Activated T-cell treated with anti-CD3 and anti-CD28 coated beads, Interleukin-2, amount 50 U/mL, for 4 hours (primary cell): ENCODE measurements around the gene NEAT1. TPM values are rescaled to one million over a fixed set of nuclear protein-coding genes. Genes with fewer than 3 reads are reported as not detected.

Experiments used
- ATAC-seq, 2 donors: fragments of 200-7000 bp; cut with Tn5 transposase; one replicate each; pipeline ENCODE4 v1.10.0; 2021
- DNase-seq: peaks from one replicate; pipeline ENCODE4 v3.0.0-alpha.2; 2020
- H3K27me3 Mint-ChIP-seq: one replicate; pipeline ENCODE4 v1.8.0; 2021; ENCODE audit warnings: low read depth, mixed read lengths
- H3K36me3 Mint-ChIP-seq: one replicate; pipeline ENCODE4 v1.8.0; 2022; ENCODE audit warnings: mixed read lengths; ENCODE audit not compliant: insufficient read depth
- H3K4me1 Mint-ChIP-seq: one replicate; pipeline ENCODE4 v1.8.0; 2021; ENCODE audit warnings: low read depth, mixed read lengths
- H3K4me3 Mint-ChIP-seq: one replicate; pipeline ENCODE4 v1.8.0; 2021; ENCODE audit warnings: mild to moderate bottlenecking, moderate library complexity, mixed read lengths
- H3K9me3 Mint-ChIP-seq: one replicate; pipeline ENCODE4 v1.8.0; 2021; ENCODE audit warnings: mixed read lengths
- total RNA-seq, 3 donors: library from RNA; stranded (reverse); gene quantifications; one replicate each; pipeline ENCODE4 v1.2.1, GENCODE V29; 2021

The NEAT1 gene
- total RNA-seq, 3 donors from 2014 or later = 95.5 to 136 (median 123) TPM

- Mint-ChIP-seq H3K36me3 (no peaks in the 10 kb centered on the region), H3K9me3 (no peaks in the 10 kb centered on the region), H3K27me3 (no peaks in the 10 kb centered on the region), H3K4me1 (peaks cover 39% of the 10 kb centered on the region), H3K4me3 (no peak overlapping the region)
- ATAC-seq (no peak), DNase-seq (no peak)
Measured at GRCh38 chr11:65489706-65490320, 67.2 kb downstream of the NEAT1 start.

GRCh38 chr11:65491163-65491465 lies 68.5 kb downstream of the NEAT1 start:
- no peaks in the 10 kb centered on the region for H3K9me3 Mint-ChIP-seq
- no peak for DNase-seq
- H3K27me3 Mint-ChIP-seq = no peaks in the 10 kb centered on the region
- no peaks in the 10 kb centered on the region for H3K36me3 Mint-ChIP-seq
- H3K4me3 Mint-ChIP-seq = no peak overlapping the region
- peaks cover 43% of the 10 kb centered on the region for H3K4me1 Mint-ChIP-seq
- no peak for ATAC-seq

- Mint-ChIP-seq H3K9me3 (no peaks in the 10 kb centered on the region), H3K4me1 (peaks cover 50% of the 10 kb centered on the region), H3K27me3 (no peaks in the 10 kb centered on the region), H3K36me3 (no peaks in the 10 kb centered on the region), H3K4me3 (no peak overlapping the region)
- ATAC-seq (no peak), DNase-seq (no peak)
Measured at GRCh38 chr11:65491614-65492386, 69.2 kb downstream of the NEAT1 start.

GRCh38 chr11:65492387-65492636 lies 69.7 kb downstream of the NEAT1 start:
- Mint-ChIP-seq H3K36me3 (no peaks in the 10 kb centered on the region), H3K27me3 (no peaks in the 10 kb centered on the region), H3K4me3 (no peak overlapping the region), H3K9me3 (no peaks in the 10 kb centered on the region), H3K4me1 (peaks cover 53% of the 10 kb centered on the region)
- no peak for DNase-seq
- no peak for ATAC-seq

- Mint-ChIP-seq H3K9me3 (no peaks in the 10 kb centered on the region), H3K27me3 (no peaks in the 10 kb centered on the region), H3K4me3 (peak overlapping the region; percentile 52), H3K4me1 (peaks cover 49% of the 10 kb centered on the region), H3K36me3 (no peaks in the 10 kb centered on the region)
- peak; percentile 14 to 31 for ATAC-seq
- no peak for DNase-seq
Measured at GRCh38 chr11:65492637-65493366, 70.2 kb downstream of the NEAT1 start.

GRCh38 chr11:65493367-65494176 lies 71.0 kb downstream of the NEAT1 start:
- H3K9me3 Mint-ChIP-seq = no peaks in the 10 kb centered on the region
- no peak for DNase-seq

More at GRCh38 chr11:65493367-65494176, 71.0 kb downstream of the NEAT1 start:
- Mint-ChIP-seq H3K36me3 (no peaks in the 10 kb centered on the region), H3K4me3 (peak overlapping the region; percentile 52), H3K27me3 (no peaks in the 10 kb centered on the region), H3K4me1 (peaks cover 45% of the 10 kb centered on the region)
- ATAC-seq = no peak

Other genes starting within 250 kb of the NEAT1 start
- 10 to 100 TPM; 65.5 to 86.2 (median 81.9) TPM for gene CAPN1, start 240.9 kb upstream of the NEAT1 start, total RNA-seq
- gene POLA2, start 160.8 kb upstream of the NEAT1 start, total RNA-seq = 10 to 100 TPM; 49.2 to 64.7 (median 57.6) TPM
- gene CDC42EP2, start 107.9 kb upstream of the NEAT1 start, total RNA-seq = 1 to 10 TPM; 1.3 to 1.9 (median 1.6) TPM
- gene DPF2, start 88.9 kb upstream of the NEAT1 start, total RNA-seq = 10 to 100 TPM; 56.7 to 59.1 (median 58.0) TPM
- under 1 TPM; 0.46 to 0.66 (median 0.50) TPM for gene TIGD3, start 68.0 kb upstream of the NEAT1 start, total RNA-seq
- gene SLC25A45, start 40.2 kb upstream of the NEAT1 start, total RNA-seq = 10 to 100 TPM in 1 of 3 donors, 1 to 10 TPM in 2; 7.0 to 11.1 (median 9.5) TPM
- 10 to 100 TPM; 43.0 to 49.2 (median 44.9) TPM for gene FRMD8, start 36.2 kb upstream of the NEAT1 start, total RNA-seq
- 1,000 to 10,000 TPM; 3,100 to 4,455 (median 3,753) TPM for gene MALAT1, start 76.2 kb downstream of the NEAT1 start, total RNA-seq
- 10 to 100 TPM; 87.6 to 94.6 (median 94.3) TPM for gene SCYL1, start 102.3 kb downstream of the NEAT1 start, total RNA-seq
- 10 to 100 TPM; 33.1 to 40.8 (median 40.1) TPM for gene LTBP3, start 135.6 kb downstream of the NEAT1 start, total RNA-seq
- gene ZNRD2, start 147.7 kb downstream of the NEAT1 start, total RNA-seq = 100 to 1,000 TPM; 120 to 148 (median 136) TPM
- gene FAM89B, start 149.7 kb downstream of the NEAT1 start, total RNA-seq = 10 to 100 TPM; 27.4 to 32.0 (median 28.6) TPM
- gene EHBP1L1, start 153.3 kb downstream of the NEAT1 start, total RNA-seq = 10 to 100 TPM; 59.8 to 84.9 (median 80.1) TPM
- gene KCNK7, start 173.0 kb downstream of the NEAT1 start, total RNA-seq = 1 to 10 TPM; 1.4 to 2.1 (median 1.4) TPM
- gene MAP3K11, start 191.4 kb downstream of the NEAT1 start, total RNA-seq = 10 to 100 TPM; 71.8 to 87.1 (median 74.3) TPM
- 10 to 100 TPM; 55.8 to 59.7 (median 59.5) TPM for gene PCNX3, start 193.0 kb downstream of the NEAT1 start, total RNA-seq
- 100 to 1,000 TPM in 1 of 3 donors, 10 to 100 TPM in 2; 80.0 to 101 (median 95.4) TPM for gene SIPA1, start 215.3 kb downstream of the NEAT1 start, total RNA-seq
- gene RELA, start 240.1 kb downstream of the NEAT1 start, total RNA-seq = 100 to 1,000 TPM; 108 to 118 (median 111) TPM